Body of pancreas (tissue), 4 donors: ENCODE results near the gene RHD.
"Not testable (repeated sequence)": the region's sequence is repeated elsewhere in the genome, so short reads cannot be mapped to it uniquely, and the experiment has no call there.

Experiments
- CTCF ChIP-seq, 7 experiments: fragments of 450-650 bp in 4 of 7; fragments of 200-600 bp in 3 of 7; sonication (generic) in 3 of 7; IDR thresholded peaks; one replicate each; pipeline ENCODE4 v1.5.1; 2016 to 2019; ENCODE audit warnings: antibody characterized with exemption in 7 of 7
- POLR2A ChIP-seq, 3 donors: fragments of 450-650 bp; IDR thresholded peaks; one replicate each; pipeline ENCODE4 v1.6.1; 2016; ENCODE audit warnings: antibody characterized with exemption in 3 of 3, mild to moderate bottlenecking in 2 of 3

GRCh38 chr1:25304936-25305335 is 32.6 kb downstream of the RHD start:
- not testable (repeated sequence) for TF ChIP-seq CTCF, POLR2A (IDR thresholded peaks at IDR 0.05)
